Stimulated activated CD8-positive, alpha-beta memory T cell treated with anti-CD3 and anti-CD28 coated beads, Interleukin-15, amount 100 ng/mL, for 1 hour (primary cell): ENCODE data around the gene ARMC6.
A peak's percentile ranks its signal among the peaks of the same experiment; 100 is the strongest.

Experiments
- DNase-seq: peaks from one replicate; pipeline ENCODE4 v3.0.0-alpha.2; 2020; ENCODE audit warnings: low read depth

ARMC6 gene

DNA sequence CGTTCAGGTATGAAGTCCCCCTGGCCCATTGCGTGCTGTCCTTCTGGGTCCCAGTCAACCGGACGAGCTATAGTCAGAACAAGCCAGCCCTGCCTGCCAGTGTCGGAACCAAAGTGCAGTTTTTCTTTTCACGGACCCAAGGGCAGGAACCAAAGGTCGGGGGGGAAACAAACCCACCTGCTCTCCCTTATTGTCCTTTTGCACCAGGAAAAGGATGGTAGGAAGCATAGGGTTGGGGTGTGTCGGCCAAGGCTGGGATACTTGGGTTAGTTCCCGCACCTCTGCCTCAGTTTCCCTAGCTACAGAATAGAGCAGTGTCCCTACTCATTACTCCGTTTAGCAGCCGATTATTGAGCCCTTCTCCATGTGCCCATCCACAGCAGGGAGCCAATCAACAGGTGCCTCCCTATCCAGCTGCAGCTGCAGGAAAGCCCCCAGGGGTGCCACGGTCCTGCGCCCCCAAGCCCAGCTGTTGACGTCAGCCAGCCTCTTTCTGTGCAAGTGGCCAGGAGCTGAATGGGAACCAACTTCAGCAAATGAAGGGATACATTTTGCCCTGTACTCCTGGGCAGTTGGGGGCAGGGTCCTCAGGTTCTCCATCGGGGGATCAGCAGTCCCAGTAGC, 21.0 kb downstream of the ARMC6 start:
- DNase-seq = no peak

DNA sequence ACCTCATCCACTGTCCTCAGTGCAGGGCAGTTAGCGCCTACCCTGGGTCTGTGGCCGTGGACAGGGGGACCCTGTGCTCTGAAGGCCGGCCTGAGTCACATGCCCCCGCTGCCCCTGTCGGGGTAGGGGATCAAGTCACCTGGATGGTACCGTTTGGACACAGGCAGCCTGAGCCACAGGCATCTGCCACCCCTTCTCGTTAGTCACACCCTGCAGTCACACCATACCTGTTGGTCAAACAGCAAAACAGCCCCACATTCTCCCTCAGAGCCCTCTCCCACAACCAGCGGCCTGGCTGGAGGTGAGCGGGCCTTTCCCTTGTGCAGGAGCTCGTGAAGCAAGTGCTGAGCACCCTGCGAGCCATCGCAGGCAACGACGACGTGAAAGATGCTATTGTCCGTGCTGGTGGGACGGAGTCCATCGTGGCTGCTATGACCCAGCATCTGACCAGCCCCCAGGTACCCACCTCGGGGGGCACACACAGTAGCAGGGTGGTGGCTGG, 21.6 kb downstream of the ARMC6 start:
- no peak for DNase-seq

DNA sequence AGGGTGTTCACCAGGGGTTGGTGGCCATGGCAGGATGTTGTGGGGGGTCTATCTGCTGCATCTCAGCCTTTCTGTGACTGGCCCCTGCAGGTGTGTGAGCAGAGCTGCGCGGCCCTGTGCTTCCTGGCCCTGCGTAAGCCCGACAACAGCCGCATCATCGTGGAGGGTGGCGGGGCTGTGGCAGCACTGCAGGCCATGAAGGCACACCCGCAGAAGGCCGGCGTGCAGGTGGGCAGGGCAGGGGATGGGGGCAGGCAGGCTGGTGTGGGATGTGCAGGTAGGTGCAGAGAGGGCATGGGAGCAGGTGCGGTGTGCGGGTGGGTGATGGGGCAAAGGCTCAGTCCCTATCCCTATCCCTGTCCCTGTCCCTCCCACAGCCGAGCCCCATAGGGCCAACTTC, 22.3 kb downstream of the ARMC6 start:
- no peak for DNase-seq

DNA sequence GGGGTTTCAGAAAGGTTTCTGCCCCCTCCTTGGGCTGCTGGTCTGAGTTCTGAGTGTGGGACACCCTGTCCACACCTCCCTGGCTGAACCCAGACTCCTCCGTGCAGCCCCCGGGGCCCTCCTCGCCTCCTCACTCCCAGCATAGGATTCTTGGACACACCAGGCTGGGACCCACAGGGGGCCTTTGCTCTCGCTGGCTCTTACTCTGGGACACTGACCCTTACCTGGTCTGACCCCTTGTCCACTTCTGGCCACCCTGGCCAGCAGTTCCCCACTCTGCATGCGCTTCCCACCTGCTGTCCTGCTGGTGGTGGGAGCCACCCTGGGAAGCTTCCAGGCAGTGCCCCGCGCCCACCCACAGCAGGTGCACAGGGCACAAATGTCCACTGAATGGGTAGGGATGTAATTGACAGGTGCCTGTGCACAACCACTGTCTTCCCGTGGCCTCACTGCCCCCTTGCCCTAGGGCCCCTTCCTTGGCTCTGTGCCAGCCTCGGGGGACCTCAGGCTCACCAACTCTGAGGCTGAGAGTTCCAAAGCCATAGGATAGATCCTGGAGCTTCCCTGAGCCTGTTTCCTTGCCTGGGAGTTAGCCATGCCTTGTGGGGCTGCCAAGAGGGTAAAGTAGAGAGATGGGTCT, 23.4 kb downstream of the ARMC6 start:
- DNase-seq = no peak

DNA sequence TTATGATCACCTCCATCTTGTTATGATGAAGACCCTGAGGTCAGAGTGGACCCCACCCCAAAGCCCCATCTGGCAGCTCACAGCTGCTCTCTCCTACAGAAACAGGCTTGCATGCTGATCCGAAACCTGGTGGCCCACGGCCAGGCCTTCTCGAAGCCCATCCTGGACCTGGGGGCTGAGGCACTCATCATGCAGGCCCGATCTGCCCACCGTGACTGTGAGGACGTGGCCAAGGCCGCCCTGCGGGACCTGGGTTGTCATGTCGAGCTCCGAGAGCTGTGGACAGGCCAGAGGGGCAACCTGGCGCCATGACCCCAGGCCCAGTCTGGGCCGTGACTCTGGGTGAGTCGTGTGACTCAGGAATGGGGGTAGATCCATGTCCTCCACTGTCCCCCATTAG, 23.9 kb downstream of the ARMC6 start:
- DNase-seq = no peak

DNA sequence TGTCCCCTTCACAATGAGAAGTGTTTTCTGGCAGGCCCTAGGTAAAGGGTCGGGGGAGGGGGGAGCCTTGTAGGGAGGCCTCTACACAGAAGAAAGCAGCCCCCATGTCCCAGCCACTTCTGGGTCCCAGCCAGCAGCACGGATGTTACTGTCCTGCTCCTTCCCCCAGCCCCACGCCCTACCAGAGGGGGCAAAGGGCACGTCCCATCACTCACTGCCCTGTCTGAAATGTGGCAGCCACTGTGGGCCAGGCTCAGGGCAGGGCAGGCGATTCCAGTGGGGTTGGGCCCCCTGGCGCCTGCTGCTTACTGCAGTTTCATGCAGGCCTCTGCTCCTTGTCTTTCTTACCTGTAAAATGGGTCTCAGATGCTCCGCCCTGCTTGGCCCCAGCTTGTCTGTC, 24.3 kb downstream of the ARMC6 start:
- no peak for DNase-seq

DNA sequence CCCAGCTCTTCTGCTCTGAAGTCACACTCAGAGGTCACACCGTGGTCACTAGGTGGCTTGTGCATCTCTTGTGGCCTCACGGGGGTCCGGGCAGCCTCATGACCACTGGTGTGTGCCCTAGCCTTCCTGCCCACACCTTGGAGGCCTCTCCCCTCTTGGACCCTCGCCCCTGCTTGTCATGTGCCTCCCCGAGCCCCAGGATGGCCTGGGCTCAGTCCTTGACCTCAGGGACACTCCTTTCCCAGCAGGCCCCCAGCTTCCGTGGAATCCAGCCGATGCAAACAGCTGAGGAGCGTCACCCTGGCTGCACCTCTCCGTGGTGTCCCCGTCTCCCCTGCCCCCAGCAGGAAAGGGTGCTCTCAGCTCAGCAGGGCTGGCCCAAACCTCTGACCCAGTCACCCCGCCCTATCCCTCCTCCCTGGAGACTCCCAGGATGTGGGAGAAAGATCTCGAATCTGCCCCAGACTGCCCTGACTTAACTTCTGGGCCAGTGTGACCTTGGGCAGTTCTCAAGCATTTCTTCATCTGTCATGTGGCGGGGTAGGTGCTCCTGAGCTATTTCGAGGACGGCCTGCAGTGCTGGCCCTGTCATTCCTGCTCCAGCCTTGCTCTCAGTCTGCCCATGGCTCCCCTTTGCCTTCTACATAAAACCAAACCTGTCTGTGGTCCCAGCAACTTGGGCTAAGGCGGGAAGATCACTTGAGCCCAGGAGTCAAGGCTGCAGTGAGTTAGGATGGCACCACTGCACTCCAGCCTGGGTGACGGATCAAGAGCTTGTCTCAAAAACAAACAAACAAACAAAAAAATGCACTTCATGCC, 25.8 kb downstream of the ARMC6 start:
- no peak for DNase-seq

DNA sequence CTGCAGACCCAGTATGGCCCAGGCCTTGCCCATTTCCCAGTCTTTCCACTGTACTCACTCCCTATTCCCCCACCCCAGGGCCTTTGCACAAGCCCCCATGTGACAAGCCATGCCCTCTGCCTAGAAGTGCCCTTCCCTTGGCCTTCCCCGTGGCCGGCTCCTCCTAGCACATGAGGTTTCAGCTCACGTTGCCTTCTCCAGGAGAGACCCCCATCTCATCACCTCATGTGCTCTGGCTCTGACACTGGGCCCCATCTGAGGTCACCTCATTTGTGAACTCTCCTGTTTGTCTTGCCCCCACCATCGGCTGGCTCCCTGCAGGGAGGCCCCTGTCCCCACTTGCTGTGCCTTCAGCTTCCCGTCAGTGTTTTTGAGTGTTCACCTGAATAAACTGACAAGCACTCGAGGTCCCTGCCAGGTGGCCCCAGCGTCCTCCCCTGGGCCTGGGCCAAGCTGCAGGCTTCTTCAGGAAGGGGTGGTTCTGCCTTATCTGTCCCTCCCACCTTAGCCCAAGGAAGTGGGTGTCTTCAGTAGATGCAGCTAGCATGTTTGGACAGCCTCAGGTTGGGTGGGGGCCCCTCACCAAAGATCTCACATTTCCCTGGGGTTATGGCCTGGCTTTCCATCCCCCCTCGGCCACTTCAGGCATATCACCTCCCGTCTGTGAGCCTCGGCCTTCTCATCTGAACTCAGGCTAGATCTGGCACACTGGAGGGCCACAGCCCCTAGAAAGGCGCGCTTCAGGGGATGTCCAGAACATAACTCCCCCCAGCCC, 26.6 kb downstream of the ARMC6 start:
- no peak for DNase-seq

DNA sequence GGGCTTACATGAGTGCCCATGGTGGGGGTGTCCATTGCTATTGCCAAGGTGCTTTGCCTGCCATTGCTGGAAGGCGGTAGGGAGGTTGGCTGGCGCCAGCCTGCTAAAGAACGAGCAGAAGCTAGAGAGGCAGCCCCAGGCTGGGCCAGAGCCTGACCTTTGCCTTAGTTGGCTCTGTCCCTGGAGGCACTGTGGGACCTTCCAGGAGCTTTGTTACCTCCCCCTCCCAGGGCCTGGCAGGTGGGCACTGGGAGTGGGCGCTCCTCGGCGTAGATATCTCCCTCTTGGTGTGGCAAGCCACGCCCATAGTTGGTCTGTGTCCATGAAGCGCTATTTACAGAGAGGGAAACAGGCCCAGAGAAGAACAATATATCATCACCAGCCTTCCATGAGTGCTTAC, 28.1 kb downstream of the ARMC6 start:
- no peak for DNase-seq

DNA sequence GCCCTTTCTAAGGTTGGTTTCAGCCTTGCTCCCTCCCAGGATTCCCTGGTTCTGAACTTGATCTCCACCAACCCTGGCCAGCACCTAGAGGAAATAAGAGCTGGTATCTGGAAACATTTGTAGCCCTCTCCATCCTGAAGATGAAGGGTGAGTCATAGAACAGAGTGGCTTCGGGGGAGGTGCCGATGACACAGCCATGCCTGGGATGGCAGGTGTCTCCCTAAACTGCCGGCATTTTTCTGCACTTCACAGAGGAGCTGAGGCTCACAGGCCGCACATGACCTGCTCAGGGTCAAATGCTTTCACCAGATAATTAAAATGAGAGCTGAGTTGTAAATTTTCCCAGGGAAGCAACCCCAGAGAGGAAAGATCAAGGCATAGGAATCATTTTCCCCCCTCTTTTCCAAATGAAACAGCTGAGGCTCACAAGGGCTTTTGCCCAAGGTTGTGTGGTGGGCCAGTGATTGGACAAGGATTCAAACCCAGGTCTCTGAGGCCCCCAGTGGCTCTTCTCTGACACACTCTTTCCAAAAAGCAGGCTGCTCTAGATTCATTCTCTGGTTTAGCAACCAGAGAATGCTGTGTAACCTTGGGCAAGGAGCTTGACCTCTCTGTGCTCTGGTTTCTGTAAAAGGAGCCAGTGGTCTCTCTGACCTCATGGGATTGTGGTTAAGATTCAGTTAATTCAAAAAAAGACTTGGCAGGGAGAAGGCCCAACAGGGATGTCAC, 29.2 kb downstream of the ARMC6 start:
- DNase-seq = no peak

DNA sequence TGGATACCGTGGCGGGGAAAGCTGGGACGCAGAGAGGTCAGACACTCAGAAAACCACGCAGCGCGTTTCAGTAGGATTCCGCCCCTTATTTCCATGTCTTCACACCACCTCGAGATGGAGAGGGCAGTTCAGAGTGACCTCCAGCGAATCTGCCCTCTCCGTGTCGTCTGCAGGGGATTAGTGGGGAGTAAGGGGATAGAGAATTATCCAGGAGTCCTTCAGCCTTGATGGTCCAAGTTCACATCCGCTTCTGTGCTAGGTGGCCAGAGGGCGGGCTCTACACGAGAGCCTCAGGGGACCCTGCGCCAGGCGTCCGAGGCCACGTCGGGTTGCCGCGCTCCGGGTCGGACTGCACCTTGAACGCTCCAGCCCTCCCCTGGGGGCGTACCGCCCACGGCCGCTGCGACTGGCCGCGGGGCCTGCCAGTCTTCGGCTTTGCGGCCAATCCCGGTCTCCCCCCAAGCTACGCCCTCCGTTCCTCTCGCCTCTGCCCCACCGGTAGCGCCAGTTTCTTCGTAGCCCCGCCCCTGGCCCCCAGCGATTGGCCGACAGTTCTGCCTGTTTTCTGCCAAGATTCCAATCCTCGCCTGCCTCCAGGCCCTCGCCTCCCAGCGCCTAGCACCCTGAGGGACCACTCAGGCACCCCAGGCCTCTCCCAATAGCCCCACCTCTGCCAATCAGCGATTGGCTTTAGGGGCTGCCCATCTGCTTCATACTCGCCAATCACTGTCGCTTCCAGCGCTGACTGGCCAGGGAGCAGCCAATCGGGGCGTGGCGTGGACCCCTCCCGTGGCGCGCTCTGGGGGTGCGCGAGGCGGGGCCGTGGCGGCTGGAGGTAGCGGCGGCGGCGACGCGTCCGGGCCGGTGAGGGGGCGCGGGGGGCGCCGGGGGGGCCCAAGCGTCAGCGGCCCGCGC, 30.0 kb downstream of the ARMC6 start, which contains the start of gene SLC25A42:
Gene SLC25A42 (plus strand): TSS at position 812 of the 915 bp plus-strand sequence. CDS start 32,131 bp downstream, outside the sequence.
- DNase-seq = peak; percentile 98

DNA sequence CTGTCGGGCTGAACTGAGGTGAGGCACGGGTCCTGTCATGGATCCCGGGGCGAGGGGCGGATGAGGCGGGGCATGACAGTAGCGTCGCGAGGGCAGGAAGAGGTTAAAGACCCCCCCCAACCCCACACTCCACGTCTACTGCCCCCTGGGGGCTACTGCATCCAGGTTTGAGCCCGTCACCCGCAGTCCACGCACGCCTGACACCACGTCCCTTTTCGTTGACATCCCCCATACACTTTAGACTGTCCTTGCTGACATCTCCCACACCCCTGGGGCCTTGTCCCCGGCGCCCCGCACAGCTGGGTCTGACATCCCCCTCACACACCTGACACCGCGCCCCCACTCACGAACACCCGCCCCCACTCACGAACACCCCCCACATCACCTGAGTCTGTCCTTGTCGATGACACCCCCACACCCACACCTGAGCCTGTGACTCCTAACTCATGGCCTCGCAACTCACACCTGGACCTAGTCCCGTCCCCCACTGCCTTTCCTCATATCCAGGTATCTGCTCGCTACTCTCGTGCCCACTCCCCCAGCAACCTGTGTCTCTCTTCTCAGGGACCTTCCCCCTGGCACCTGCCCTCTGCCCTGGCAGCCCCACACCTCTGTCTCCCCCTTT, 30.8 kb downstream of the ARMC6 start:
- no peak for DNase-seq

DNA sequence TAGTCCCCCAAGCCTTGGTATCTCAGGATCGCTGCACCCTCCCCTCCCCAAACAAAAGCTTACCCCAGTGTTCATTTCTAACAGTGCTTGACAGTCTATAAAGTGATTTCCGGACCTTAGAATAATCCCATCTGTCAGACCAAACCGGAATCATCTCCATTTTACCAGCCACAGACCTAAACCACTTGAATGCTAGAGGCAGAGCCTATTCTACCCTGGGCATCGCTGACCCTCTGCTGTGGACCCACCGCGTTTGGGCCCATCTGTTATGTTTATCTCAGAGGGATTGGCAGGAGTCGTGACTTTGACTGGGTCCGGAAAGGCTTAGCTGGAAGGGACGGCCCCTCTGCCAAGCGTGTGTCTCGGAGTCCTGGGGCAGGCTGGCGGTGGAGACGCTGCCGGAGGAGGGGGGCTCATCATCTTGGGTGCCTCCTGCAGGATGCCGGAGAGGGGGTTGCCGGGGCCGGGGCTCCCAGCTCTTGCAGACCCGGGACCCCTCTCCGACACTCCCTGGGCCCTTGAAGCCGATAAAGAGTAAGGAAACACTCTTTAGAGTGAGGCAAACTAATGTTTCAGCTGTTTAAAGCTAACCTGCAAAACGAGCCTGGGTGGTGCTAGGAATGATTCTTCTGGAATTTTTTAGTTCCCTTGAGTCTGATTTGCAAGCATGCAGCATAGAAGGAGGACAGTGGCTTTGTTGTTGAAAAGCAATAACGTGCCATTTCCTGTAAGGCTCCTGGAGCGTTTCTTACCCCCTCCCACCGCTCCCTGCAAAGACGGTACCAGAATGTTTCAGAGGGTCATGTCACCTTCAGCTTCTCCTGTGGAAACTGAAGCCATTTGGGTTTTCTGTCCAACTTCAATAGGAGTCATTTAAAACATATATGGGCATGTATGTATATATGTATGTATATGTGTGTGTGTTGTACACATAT, 31.7 kb downstream of the ARMC6 start:
- no peak for DNase-seq

DNA sequence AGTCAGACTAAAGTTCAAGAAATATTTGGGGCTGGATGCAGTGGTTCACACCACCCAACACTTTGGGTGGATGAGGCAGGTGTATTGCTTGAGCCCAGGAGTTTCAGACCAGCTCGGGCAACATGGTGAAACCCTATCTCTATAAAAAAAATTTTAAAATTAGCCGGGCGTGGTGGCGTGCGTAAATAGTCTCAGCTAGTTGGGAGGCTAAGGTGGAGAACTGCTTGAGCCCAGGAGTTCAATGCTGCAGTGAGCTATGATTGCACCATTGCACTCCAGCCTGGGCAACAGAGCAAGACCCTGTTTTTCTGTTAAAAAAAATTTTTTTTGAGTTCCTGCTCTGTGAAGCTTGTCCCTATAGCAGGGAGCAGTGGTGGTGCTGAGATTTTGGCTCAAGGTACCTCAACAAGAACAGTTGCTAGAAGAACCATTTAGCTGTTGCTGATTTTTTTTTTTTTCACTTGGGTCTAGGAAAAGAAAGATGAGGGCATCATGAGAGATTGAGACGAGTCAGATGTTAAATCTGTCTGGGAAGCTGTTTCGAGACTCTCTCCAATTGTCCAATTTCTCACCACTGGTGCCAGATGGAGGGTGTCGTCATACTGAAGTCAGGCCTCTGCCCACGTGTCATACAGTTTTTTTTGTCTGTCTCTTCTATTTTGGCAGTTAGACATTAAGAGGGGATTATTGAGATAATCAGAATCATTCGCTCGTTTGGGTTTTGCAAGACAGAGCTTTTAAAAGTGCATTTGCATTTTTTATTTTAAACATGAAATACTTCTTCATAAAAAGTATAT, 34.1 kb downstream of the ARMC6 start:
- no peak for DNase-seq

DNA sequence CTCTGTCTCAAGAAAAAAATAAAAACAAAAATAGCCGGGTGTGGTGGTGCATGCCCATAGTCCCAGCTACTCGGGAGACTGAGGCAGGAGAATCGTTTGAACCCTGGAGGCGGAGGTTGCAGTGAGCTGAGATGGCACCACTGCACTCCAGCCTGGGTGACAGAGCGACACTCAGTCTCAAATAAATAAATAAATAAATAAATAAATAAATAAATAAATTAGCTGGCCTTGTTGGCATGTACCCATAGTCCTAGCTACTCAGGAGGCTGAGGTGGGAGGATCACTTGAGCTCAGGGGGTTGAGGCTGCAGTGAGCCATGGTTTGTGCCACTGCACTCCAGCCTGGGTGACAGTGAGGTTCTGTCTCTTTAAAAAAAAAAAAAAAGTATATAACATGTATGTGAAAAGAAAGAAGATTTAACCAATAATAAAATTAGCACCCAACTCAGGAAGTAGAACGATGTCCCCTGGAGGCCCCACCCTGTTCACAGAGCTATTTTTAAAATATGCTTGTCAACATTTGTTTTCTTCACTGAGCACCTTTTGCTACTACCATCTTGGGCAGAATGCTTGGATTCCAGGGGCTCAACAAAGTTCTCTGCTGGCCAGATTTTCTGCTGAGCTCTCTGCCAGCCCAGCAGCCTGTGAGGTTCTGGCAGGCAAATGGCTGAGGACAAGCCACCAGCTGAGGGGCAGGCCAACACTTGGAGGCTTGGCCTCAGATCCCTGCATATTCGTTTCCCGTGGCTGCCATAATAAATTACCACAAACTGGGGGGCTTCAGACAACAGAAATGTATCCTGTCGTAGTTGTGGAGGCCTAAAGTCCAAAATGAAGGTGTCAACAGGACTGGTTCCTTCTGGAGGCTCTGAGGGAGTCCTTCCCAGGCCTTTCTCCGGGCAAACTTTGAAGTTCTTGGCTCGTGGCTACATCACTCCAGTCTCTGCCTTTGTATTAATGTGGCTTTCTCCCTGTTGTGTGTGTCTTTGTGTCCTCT, 35.6 kb downstream of the ARMC6 start:
- no peak for DNase-seq

DNA sequence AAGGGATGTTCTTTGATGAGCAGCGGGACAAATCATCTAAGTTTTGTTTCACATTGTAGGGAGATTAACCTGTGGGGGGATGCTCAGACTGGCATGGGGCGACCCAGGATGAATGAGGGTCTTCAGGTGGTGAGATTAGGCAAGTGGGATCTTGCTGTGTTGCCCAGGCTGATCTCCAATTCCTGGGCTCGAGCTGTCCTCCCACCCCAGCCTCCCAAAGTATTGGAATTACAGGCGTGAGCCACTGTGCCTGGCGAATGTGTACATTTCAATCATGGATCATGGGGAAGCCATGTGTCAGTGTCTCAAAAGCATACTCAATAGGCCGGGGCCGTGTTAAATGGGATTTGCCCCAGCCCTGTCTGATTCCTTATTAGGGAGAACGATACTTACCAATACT, 38.5 kb downstream of the ARMC6 start:
- DNase-seq = no peak
